ENCODE results near the gene NMUR1.

The NMUR1 gene

DNA sequence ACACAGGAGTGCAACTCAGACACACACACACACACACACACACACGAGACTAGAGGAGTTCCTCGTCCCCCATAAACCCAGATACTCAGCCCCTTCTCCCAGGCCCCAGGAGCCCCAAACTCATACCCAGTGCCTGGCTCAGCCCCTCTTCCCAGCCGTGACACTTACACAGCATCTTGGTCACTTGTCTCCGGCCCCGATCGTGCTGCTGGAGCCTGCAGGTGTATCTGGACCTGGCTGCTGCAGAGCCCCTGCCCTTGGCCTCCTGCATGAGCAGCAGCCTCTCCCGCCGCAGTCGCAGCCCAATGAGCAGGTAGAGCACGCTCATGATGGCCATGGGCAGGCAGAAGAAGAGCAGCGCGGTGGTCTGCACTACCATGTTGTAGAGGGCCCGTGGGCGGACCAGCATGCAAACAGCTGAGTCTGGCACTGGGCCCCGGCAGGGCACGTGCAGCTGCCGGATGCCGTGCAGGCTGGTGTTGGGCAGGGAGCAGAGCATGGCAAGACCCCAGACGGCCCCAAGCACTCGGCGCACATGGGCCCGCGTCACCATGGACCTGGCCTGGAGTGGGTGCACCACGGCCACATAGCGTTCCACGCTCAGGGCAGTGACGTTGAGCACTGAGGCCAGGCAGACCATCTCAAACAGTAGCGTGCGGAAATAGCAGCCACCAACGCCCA is 2.1 kb downstream of the NMUR1 start:
- no peak for DNase-seq (ENCODE audit: extremely low read depth in 1 of 2, low read depth in 1 of 2)

- DNase-seq (ENCODE audit: extremely low read depth in 1 of 2, low read depth in 1 of 2) = no peak
Observed at GRCh38 chr2:231527091-231527395, 3.2 kb downstream of the NMUR1 start.

GRCh38 chr2:231526341-231527090 is 3.7 kb downstream of the NMUR1 start:
- no peak for DNase-seq (ENCODE audit: extremely low read depth in 1 of 2, low read depth in 1 of 2)

DNA sequence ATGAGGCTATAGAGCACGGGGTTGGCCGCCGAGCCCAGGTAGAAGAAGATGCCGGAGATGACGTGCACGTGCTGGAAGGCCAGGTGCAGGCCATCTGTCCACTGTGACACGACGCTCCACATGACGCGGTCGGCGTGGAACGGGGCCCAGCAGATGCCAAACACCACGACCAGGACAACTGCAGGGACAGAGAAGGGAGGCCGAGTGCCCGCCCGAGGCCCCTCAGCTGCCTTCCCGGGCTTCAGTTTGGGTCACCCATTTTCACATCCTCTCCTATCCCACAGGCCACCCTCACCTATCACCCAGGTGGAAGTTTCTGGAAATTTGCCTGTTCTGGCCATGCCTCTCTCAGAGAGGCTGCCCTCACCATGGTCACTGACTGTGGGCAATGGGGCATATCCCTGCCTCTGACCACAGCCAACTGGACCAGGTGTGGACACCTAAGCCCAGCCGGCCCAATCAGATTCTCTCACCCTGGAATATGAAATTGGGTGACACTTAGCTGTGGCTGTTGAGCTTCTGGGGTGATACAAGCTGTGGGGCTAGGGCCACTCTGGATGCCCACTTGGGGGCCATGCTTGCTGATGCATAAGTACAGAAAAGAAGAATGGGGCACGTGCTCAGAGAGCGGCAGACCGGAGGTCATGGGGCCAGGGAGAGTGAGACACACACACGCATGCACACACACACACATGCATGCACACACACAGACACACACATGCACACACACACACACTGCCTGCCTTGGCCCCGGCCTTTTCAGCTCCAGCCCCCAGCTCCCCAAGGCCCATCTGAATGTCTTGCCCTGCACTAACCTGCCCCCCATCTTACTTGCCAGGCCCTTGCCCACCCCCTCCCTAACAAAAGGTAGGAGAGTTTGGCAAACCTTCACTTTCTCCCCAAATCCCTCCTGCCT is 4.7 kb downstream of the NMUR1 start:
- DNase-seq (ENCODE audit: extremely low read depth in 1 of 2, low read depth in 1 of 2) = no peak

- DNase-seq (ENCODE audit: extremely low read depth in 1 of 2, low read depth in 1 of 2) = no peak
Observed at GRCh38 chr2:231524477-231525247, 5.6 kb downstream of the NMUR1 start.

DNA sequence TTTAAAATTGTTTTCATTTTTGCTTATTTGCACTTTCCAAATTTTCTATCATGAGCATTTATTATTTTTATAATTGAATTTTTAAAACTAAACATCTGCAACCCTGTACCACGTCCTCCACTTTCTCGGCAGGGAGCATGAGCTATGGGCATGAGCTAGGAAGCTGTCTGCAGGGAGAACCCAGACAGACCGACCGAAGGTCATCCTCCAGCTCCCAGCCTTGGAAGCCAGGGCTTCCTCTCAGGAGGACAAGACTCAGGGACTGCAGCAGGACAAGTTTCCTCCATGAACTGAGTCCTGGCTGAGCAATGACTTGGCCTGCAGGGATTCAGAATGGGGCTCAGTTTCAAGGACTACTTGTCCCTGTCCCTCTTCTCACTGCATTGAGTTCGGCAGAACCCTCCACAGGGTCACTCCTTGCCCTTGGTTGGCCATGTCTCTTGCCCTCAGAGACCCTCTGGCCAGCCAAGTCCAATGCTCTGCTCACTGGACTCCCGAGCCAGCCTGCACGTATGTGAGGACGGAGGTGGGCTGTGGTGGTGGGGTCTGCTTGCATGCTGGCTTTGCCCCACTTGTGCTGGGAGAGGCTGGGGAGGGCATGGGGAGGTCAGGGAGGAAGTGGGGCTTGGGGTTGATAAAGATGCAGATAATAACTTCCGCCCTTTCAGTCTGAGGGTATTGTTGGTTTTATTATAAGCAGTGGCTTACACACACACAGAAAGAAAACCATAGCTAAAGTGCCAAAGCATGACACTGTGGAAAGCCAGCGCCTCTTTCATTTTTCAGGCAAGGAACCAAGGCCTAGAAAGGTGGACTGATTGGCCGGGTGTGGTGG is 6.6 kb downstream of the NMUR1 start:
- DNase-seq (ENCODE audit: extremely low read depth in 1 of 2, low read depth in 1 of 2) = no peak

GRCh38 chr2:231522418-231523180 is 7.6 kb downstream of the NMUR1 start:
- no peak for DNase-seq (ENCODE audit: extremely low read depth in 1 of 2, low read depth in 1 of 2)

DNA sequence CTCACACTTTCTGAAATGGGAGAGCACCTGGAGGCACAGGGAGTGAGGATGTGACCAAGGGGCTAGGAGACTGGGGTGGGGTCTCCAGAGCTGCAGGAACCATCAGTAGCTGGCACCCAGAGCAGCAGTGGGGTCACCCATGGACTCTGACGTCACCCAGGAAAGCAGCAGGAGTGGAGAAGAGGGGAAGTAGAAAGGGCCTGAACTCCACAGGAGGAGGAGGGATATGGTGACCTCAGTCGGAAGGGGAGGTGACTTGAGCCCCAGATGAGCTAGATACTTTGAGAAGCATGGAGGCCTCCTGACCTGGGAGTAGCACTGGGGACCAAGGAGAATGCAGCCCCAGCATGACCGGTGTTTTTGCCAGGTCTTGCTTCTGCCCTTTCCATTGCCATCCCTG is 8.8 kb downstream of the NMUR1 start:
- DNase-seq (ENCODE audit: extremely low read depth in 1 of 2, low read depth in 1 of 2) = no peak

GRCh38 chr2:231519975-231520555 is 10.2 kb downstream of the NMUR1 start:
- DNase-seq (ENCODE audit: extremely low read depth in 1 of 2, low read depth in 1 of 2) = no peak

GRCh38 chr2:231518771-231519170 is 11.5 kb downstream of the NMUR1 start:
- DNase-seq (ENCODE audit: extremely low read depth in 1 of 2, low read depth in 1 of 2) = no peak

DNA sequence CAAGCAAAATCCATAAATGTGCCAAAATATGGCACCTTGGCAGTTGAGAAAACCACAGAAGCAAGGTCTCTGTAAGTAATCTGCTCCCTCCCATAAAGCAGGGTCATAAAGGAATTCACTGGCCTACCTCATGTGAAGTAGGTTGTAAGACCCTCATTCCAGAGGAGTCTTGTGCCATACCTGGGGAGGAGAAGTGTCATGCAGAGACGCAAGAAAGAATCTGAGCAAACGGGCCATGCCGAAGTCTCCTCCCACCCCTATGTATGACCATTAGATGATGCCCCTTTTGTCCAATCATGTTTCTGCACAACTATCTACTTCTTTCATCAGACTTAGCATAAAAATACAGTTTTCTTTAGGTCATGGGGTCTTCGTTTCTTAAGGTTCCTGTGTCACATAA is 14.6 kb downstream of the NMUR1 start:
- DNase-seq (ENCODE audit: extremely low read depth in 1 of 2, low read depth in 1 of 2) = no peak

DNA sequence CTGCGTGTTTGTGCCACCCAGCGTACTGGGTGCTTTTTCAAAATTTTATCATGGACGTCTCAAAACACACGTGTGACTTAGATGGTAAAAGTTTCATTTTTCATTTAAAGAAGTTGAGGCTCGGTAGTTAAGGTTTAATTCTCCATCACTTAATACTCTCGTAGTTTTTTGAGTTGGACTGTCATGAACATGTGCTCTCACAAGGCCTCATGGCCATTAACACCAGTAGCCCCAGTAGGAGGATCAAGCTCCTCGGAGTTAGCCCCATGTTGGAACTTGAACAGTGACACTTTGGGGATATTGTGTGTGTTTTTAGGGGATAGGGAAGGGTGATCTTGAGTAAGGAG is 15.3 kb downstream of the NMUR1 start:
- no peak for DNase-seq (ENCODE audit: extremely low read depth in 1 of 2, low read depth in 1 of 2)

GRCh38 chr2:231514225-231514950 is 15.9 kb downstream of the NMUR1 start:
- peak; percentile 96 to 98 for DNase-seq (ENCODE audit: extremely low read depth in 1 of 2, low read depth in 1 of 2)

- DNase-seq (ENCODE audit: extremely low read depth in 1 of 2, low read depth in 1 of 2) = no peak
Observed at GRCh38 chr2:231513746-231514224, 16.5 kb downstream of the NMUR1 start.

- no peak for DNase-seq (ENCODE audit: extremely low read depth in 1 of 2, low read depth in 1 of 2)
Observed at GRCh38 chr2:231512222-231512621, 18.0 kb downstream of the NMUR1 start.

DNA sequence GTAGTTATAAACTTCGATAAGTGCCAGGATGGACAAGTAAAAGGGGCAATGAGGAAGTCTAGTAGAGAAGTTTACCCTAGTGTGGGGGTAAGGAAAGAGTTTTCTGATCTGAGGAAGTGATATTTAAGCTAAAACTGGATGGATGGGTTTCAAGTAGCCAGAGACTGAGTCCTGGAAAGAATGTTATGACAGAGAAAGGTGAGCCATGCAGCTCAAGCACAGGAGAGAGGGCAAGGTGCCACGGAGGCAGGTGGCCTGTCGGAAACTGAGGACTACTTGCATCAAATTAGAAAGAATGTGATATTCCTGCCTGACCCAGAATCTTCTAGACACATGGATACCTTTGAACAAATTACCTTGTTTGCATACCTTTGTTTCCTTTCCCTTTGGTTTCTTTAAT is 26.5 kb downstream of the NMUR1 start:
- no peak for DNase-seq (ENCODE audit: extremely low read depth in 1 of 2, low read depth in 1 of 2)

DNA sequence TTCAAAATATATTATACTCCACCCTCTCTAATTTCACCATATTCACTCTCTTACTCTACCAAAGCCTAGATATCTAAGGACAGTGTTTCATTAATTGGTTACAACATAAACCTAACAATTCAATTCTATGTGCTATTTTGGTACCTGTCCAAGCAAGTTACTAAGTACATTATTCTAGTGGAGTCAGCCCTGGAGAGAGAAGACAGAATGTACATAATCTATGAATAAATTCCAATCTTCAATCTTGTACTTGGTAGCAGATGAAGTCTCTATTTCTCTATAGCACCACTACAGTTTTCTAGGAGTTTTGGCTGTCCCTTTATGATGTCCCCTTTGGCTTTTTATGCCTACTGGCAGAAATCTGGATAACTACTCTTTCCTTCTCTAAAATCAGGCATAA is 27.6 kb downstream of the NMUR1 start:
- DNase-seq (ENCODE audit: extremely low read depth in 1 of 2, low read depth in 1 of 2) = no peak

- no peak for DNase-seq (ENCODE audit: extremely low read depth in 1 of 2, low read depth in 1 of 2)
Observed at GRCh38 chr2:231497651-231498050, 32.6 kb downstream of the NMUR1 start.

Data from stimulated activated CD8-positive, alpha-beta memory T cell treated with anti-CD3 and anti-CD28 coated beads, Interleukin-7, amount 100 ng/mL, for 48 hours (primary cell).